A673 (cell line): ENCODE measurements around the gene TBC1D10B. TPM values are rescaled to one million over a fixed set of nuclear protein-coding genes. Genes with fewer than 3 reads are reported as not detected.

Source experiments
- BruUV-seq: library from RNA; stranded (reverse); fragments of 400-500 nt; replicated peaks from 2 replicates; lab custom pipeline; 2021; lab: Mats Ljungman, UMichigan
- CTCF ChIA-PET: fragments of 300-600 bp; sonication (Branson Sonifier 250); formaldehyde crosslinking; loops from one replicate; lab custom pipeline; 2022; ENCODE audit warnings: antibody characterized with exemption; lab: Charles Lee
- POLR2A ChIA-PET: fragments of 300-600 bp; sonication (Branson Sonifier 250); formaldehyde crosslinking; loops from one replicate; lab custom pipeline; 2022; ENCODE audit warnings: antibody characterized with exemption; ENCODE audit not compliant: low non-redundant PET; lab: Charles Lee
- DNase-seq: peaks from one replicate; pipeline ENCODE4 v3.0.0-alpha.2; 2015; ENCODE audit warnings: low spot score
- H3K27ac ChIP-seq: fragments of 200-600 bp; sonication (generic); 2 replicates; pipeline ENCODE4 v1.5.1; 2016; ENCODE audit warnings: mixed run types, low read depth, mild to moderate bottlenecking, mixed read lengths, antibody characterized with exemption, low read length; ENCODE audit not compliant: poor library complexity, severe bottlenecking
- H3K27me3 ChIP-seq: fragments of 200-600 bp; sonication (generic); replicated peaks from 2 replicates; pipeline ENCODE4 v1.6.1; 2017; ENCODE audit warnings: mixed run types, low read depth, mild to moderate bottlenecking, mixed read lengths, antibody characterized with exemption, low read length; ENCODE audit not compliant: insufficient read depth, poor library complexity
- H3K36me3 ChIP-seq: fragments of 200-600 bp; sonication (generic); 2 replicates; pipeline ENCODE4 v1.6.1; 2016; ENCODE audit warnings: mixed run types, mild to moderate bottlenecking, mixed read lengths, antibody characterized with exemption, low read length; ENCODE audit not compliant: insufficient read depth, poor library complexity, severe bottlenecking
- H3K4me1 ChIP-seq: fragments of 200-600 bp; sonication (generic); 2 replicates; pipeline ENCODE4 v1.6.1; 2017; ENCODE audit warnings: mixed run types, mild to moderate bottlenecking, mixed read lengths, antibody characterized with exemption, low read length; ENCODE audit not compliant: insufficient read depth, poor library complexity, severe bottlenecking
- H3K4me3 ChIP-seq: fragments of 200-600 bp; sonication (generic); 2 replicates; pipeline ENCODE4 v1.5.1; 2016; ENCODE audit warnings: low read depth, mixed run types, mild to moderate bottlenecking, mixed read lengths, low read length; ENCODE audit not compliant: poor library complexity, severe bottlenecking
- H3K9me3 ChIP-seq: fragments of 200-600 bp; sonication (generic); 2 replicates; pipeline ENCODE4 v1.6.1; 2016; ENCODE audit warnings: mixed run types, low read depth, mild to moderate bottlenecking, mixed read lengths, antibody characterized with exemption, low read length; ENCODE audit not compliant: poor library complexity, severe bottlenecking
- CTCF ChIP-seq: fragments of 300-800, 200-600 bp; sonication (generic); conservative IDR thresholded peaks from 2 replicates; pipeline ENCODE4 v1.5.1; 2017; ENCODE audit warnings: low read depth, mild to moderate bottlenecking, antibody characterized with exemption, low read length, moderate library complexity, mixed read lengths
- EZH2 ChIP-seq: fragments of 200-600 bp; sonication (generic); IDR thresholded peaks from 2 replicates; pipeline ENCODE4 v1.6.1; 2017; ENCODE audit warnings: borderline replicate concordance, low read depth, mild to moderate bottlenecking, mixed read lengths, antibody characterized with exemption, low read length; ENCODE audit not compliant: poor library complexity, severe bottlenecking
- intact Hi-C: fragments of 100-400 bp; cut with micrococcal nuclease; formaldehyde crosslinking; loops from one replicate; pipeline ENCODE4 v1.10.0; 2022; ENCODE audit not compliant: unreplicated experiment
- total RNA-seq: library from RNA; stranded (reverse); gene quantifications from 2 replicates; pipeline ENCODE4 v1.2.3, GENCODE V29; 2021

The TBC1D10B gene
- total RNA-seq, 1 experiment from 2014 or later: 66.0 TPM

DNA sequence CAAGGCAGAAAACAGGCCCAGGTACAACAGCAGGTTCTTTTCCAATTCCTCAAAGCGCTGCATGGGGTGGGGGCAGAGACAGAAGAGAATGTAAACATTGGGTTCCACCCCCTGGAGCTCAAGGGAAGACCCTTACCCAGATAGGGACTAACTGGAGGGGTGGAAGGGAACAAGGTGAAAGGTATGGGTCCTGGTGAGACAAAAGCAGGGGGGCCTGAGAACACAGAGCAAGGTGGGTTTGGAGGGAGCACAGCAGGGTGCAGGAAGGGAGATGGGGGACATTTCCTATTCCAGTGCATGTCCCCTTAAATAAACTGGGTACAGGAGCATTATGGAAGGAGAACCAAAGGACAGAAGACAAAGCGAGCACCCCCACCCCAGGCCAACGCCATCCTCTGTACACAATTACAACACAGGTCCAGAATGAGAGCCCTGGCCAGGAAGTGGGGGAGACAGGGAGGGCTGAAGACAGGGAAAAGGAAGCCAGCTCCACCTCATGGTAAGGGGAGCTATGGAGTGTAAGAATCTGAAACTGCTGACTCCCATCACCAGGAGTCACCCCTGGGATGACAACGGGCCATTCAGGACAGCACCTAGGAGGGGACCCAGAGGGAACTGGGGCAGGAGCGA lies 13.1 kb downstream of the TBC1D10B start:
- no TSS peak for BruUV-seq
- H3K27ac ChIP-seq: no peak overlapping the region

GRCh38 chr16:30356401-30357084 lies 13.8 kb downstream of the TBC1D10B start:
- intact Hi-C loops: no loop called here
- no TSS peak for BruUV-seq
- no peaks in the 10 kb centered on the region for H3K27me3 ChIP-seq
- peaks cover 47% of the 10 kb centered on the region for H3K36me3 ChIP-seq
- no peak for DNase-seq
- H3K4me3 ChIP-seq: peak overlapping the region; percentile 98
- H3K27ac ChIP-seq: peak overlapping the region; percentile 94
- ChIA-PET CTCF (no interaction called here), POLR2A (no interaction called here)
- H3K4me1 ChIP-seq: peaks cover 13% of the 10 kb centered on the region
- no peaks in the 10 kb centered on the region for H3K9me3 ChIP-seq
- TF ChIP-seq CTCF (no peak), EZH2 (no peak)

More for the DNA sequence above, 13.1 kb downstream of the TBC1D10B start:
- Histone ChIP-seq H3K27me3 (no peaks in the 10 kb centered on the region), H3K36me3 (peaks cover 41% of the 10 kb centered on the region), H3K4me1 (peaks cover 13% of the 10 kb centered on the region), H3K4me3 (no peak overlapping the region), H3K9me3 (no peaks in the 10 kb centered on the region)
- ChIA-PET CTCF (no interaction called here), POLR2A (no interaction called here)
- no peak for TF ChIP-seq CTCF
- no peak for TF ChIP-seq EZH2
- intact Hi-C loops: no loop called here
- DNase-seq: no peak

- H3K27me3 ChIP-seq: no peaks in the 10 kb centered on the region
- H3K9me3 ChIP-seq: no peaks in the 10 kb centered on the region
- peak overlapping the region; percentile 98 for H3K4me3 ChIP-seq
- no TSS peak for BruUV-seq
- H3K27ac ChIP-seq: peak overlapping the region; percentile 94
- intact Hi-C loops: no loop called here
- CTCF ChIA-PET: no interaction called here
- POLR2A ChIA-PET: interaction anchor here (0.6 kb wide), 1 partner anchor 49 kb away, joined by 7 read pairs; no protein-coding TSS in a partner anchor
- peaks cover 53% of the 10 kb centered on the region for H3K36me3 ChIP-seq
- TF ChIP-seq CTCF: no peak
- TF ChIP-seq EZH2: no peak
- H3K4me1 ChIP-seq: peaks cover 13% of the 10 kb centered on the region
- DNase-seq: no peak
Measured at GRCh38 chr16:30355954-30356308, 14.4 kb downstream of the TBC1D10B start.
